ENCODE data around the gene RSRC1.

DNA sequence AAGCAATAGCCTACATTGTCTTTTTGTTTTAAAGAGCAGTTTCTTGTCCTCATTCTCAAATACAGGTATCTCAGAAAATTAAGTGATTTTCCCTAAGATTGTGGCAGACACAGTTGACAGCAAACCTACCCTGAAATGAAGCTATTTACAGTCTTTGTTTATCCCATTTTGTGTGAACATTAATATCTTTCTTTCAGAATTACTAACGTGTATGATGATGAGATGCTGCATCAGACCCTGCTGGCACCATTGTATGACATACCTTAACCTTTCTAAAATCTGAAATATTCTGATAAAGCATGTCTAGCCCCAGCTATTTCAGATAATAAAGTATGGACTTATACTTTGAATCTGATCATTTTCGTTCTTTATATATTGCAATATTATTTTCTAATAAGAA, 185.9 kb downstream of the RSRC1 start:
- TF ChIP-seq, protein P1, sequence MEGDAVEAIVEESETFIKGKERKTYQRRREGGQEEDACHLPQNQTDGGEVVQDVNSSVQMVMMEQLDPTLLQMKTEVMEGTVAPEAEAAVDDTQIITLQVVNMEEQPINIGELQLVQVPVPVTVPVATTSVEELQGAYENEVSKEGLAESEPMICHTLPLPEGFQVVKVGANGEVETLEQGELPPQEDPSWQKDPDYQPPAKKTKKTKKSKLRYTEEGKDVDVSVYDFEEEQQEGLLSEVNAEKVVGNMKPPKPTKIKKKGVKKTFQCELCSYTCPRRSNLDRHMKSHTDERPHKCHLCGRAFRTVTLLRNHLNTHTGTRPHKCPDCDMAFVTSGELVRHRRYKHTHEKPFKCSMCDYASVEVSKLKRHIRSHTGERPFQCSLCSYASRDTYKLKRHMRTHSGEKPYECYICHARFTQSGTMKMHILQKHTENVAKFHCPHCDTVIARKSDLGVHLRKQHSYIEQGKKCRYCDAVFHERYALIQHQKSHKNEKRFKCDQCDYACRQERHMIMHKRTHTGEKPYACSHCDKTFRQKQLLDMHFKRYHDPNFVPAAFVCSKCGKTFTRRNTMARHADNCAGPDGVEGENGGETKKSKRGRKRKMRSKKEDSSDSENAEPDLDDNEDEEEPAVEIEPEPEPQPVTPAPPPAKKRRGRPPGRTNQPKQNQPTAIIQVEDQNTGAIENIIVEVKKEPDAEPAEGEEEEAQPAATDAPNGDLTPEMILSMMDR (IDR thresholded peaks at IDR 0.05) = no peak
- TF ChIP-seq POLR2A (IDR thresholded peaks at IDR 0.05) = no peak

All from esophagus squamous epithelium (tissue), 4 donors.